Thoracic aorta (tissue), 2 donors: Measurements from ENCODE around the gene ZMIZ1. TPM values are rescaled to one million over a fixed set of nuclear protein-coding genes. Genes with fewer than 3 reads are reported as not detected.

Experiments used
- ATAC-seq: fragments of 150-250 bp; one replicate; pipeline ENCODE4 v1.8.0; 2017; ENCODE audit warnings: low read depth; ENCODE audit not compliant: insufficient number of reproducible peaks, low FRiP score
- DNase-seq: peaks from one replicate; pipeline ENCODE4 v3.0.0-alpha.2; 2020; ENCODE audit warnings: low spot score
- H3K27ac ChIP-seq, 2 donors: fragments of 200-600 bp; sonication (generic); 1 replicate in 1 of 2; 2 replicates in 1 of 2; pipeline ENCODE4 v1.5.1; 2016; ENCODE audit warnings: mild to moderate bottlenecking in 2 of 2, moderate library complexity in 2 of 2
- H3K27me3 ChIP-seq: fragments of 200-600 bp; sonication (generic); replicated peaks from 2 replicates; pipeline ENCODE4 v1.6.0; 2016; ENCODE audit warnings: mild to moderate bottlenecking; ENCODE audit not compliant: insufficient read depth
- H3K36me3 ChIP-seq: fragments of 200-600 bp; sonication (generic); one replicate; pipeline ENCODE4 v1.5.1; 2016
- H3K4me1 ChIP-seq, 2 donors: fragments of 200-600 bp; sonication (generic); 1 replicate in 1 of 2; 2 replicates in 1 of 2; pipeline versions ENCODE4 v1.5.1 to v1.6.0; 2016; ENCODE audit warnings: low read depth in 2 of 2, mild to moderate bottlenecking in 1 of 2; ENCODE audit not compliant: control insufficient read depth in 1 of 2
- H3K4me3 ChIP-seq: fragments of 200-600 bp; sonication (generic); 2 replicates; pipeline ENCODE4 v1.5.1; 2016; ENCODE audit warnings: mild to moderate bottlenecking
- H3K9me3 ChIP-seq: fragments of 200-600 bp; sonication (generic); 2 replicates; pipeline ENCODE4 v1.5.1; 2016
- total RNA-seq, 2 donors: library from RNA; depleted of rRNA; stranded (reverse); fragments of >200 nt; gene quantifications; one replicate each; pipeline versions ENCODE4 v1.1.0 to v1.2.3, GENCODE V29; 2016
- TF ChIP-seq, protein P1 (sequence below): fragments of 200-600 bp; sonication (generic); IDR thresholded peaks from one replicate; pipeline ENCODE4 v1.5.1; 2019; ENCODE audit warnings: antibody characterized with exemption

Gene ZMIZ1
- total RNA-seq, 2 donors from 2014 or later = 57.8 to 81.6 TPM

GRCh38 chr10:79203833-79204232 is 135.1 kb downstream of the ZMIZ1 start:
- no peaks in the 10 kb centered on the region for H3K9me3 ChIP-seq
- TF ChIP-seq, protein P1, sequence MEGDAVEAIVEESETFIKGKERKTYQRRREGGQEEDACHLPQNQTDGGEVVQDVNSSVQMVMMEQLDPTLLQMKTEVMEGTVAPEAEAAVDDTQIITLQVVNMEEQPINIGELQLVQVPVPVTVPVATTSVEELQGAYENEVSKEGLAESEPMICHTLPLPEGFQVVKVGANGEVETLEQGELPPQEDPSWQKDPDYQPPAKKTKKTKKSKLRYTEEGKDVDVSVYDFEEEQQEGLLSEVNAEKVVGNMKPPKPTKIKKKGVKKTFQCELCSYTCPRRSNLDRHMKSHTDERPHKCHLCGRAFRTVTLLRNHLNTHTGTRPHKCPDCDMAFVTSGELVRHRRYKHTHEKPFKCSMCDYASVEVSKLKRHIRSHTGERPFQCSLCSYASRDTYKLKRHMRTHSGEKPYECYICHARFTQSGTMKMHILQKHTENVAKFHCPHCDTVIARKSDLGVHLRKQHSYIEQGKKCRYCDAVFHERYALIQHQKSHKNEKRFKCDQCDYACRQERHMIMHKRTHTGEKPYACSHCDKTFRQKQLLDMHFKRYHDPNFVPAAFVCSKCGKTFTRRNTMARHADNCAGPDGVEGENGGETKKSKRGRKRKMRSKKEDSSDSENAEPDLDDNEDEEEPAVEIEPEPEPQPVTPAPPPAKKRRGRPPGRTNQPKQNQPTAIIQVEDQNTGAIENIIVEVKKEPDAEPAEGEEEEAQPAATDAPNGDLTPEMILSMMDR = no peak
- H3K27me3 ChIP-seq = no peaks in the 10 kb centered on the region

GRCh38 chr10:79206300-79207095 is 137.7 kb downstream of the ZMIZ1 start:
- H3K36me3 ChIP-seq = peaks cover 54% of the 10 kb centered on the region
- ATAC-seq = no peak
- no peak overlapping the region for H3K4me3 ChIP-seq
- DNase-seq = no peak
- H3K27ac ChIP-seq = no peak overlapping the region
- no peaks in the 10 kb centered on the region for H3K4me1 ChIP-seq
- no peaks in the 10 kb centered on the region for H3K9me3 ChIP-seq
- TF ChIP-seq, protein P1 = no peak
- no peaks in the 10 kb centered on the region for H3K27me3 ChIP-seq

More at GRCh38 chr10:79203833-79204232, 135.1 kb downstream of the ZMIZ1 start:
- H3K4me3 ChIP-seq = no peak overlapping the region
- H3K27ac ChIP-seq = no peak overlapping the region
- H3K36me3 ChIP-seq = peaks cover 44% of the 10 kb centered on the region
- ATAC-seq (no peak), DNase-seq (no peak)
- no peaks in the 10 kb centered on the region for H3K4me1 ChIP-seq

DNA sequence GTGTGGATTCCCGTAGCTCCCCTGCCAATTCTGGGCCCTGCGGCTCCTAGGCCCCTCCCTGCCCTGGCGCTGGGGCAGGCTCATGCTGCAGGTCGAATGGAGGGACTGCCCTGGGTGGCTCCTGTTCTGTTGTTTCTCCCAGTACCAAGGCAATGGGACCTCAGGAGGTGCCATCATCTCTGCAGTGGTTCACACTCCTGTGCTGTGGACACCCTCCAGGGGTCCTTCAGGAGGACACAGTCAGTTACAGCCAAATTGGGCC is 138.3 kb downstream of the ZMIZ1 start:
- peaks cover 52% of the 10 kb centered on the region for H3K36me3 ChIP-seq
- H3K27ac ChIP-seq = no peak overlapping the region
- H3K27me3 ChIP-seq = no peaks in the 10 kb centered on the region
- no peaks in the 10 kb centered on the region for H3K9me3 ChIP-seq
- ATAC-seq (no peak), DNase-seq (no peak)
- TF ChIP-seq, protein P1 = no peak
- no peak overlapping the region for H3K4me3 ChIP-seq
- H3K4me1 ChIP-seq = no peaks in the 10 kb centered on the region

GRCh38 chr10:79207726-79208125 is 139.0 kb downstream of the ZMIZ1 start:
- Histone ChIP-seq H3K27ac (no peak overlapping the region), H3K36me3 (peaks cover 47% of the 10 kb centered on the region), H3K4me1 (no peaks in the 10 kb centered on the region), H3K27me3 (no peaks in the 10 kb centered on the region), H3K4me3 (no peak overlapping the region), H3K9me3 (no peaks in the 10 kb centered on the region)
- DNase-seq (no peak), ATAC-seq (no peak)
- TF ChIP-seq, protein P1 = no peak

- no peak for DNase-seq
- H3K27me3 ChIP-seq = no peaks in the 10 kb centered on the region
- H3K27ac ChIP-seq = no peak overlapping the region
- H3K4me1 ChIP-seq = no peaks in the 10 kb centered on the region
- TF ChIP-seq, protein P1 = no peak
- H3K36me3 ChIP-seq = peaks cover 44% of the 10 kb centered on the region
- H3K9me3 ChIP-seq = no peaks in the 10 kb centered on the region
- no peak overlapping the region for H3K4me3 ChIP-seq
- ATAC-seq = no peak
Observed at GRCh38 chr10:79208251-79208983, 139.7 kb downstream of the ZMIZ1 start.
